HepG2 (cell line): Measurements from ENCODE around the gene STK39. TPM values are rescaled to one million over a fixed set of nuclear protein-coding genes. Genes with fewer than 3 reads are reported as not detected.

ENCODE experiments used
- ARID2 ChIP-seq: sonication (generic); formaldehyde crosslinking; IDR thresholded peaks from 2 replicates; pipeline ENCODE4 v1.8.1; 2022; ENCODE audit warnings: mild to moderate bottlenecking, missing genetic modification reagents, borderline replicate concordance
- BCL6 ChIP-seq: IDR thresholded peaks from 2 replicates; pipeline ENCODE4 v1.6.1; 2016; ENCODE audit warnings: missing genetic modification reagents, missing compliant biosample characterization
- BHLHE40 ChIP-seq: IDR thresholded peaks from 2 replicates; pipeline ENCODE4 v1.6.1; 2011; ENCODE audit warnings: low read length, improper control_type of control experiment
- CHCHD3 ChIP-seq: sonication (generic); formaldehyde crosslinking; IDR thresholded peaks from 2 replicates; pipeline ENCODE4 v1.8.0; 2022; ENCODE audit warnings: mild to moderate bottlenecking, missing genetic modification reagents, moderate library complexity
- CHD4 ChIP-seq: fragments of 200-600 bp; sonication (generic); IDR thresholded peaks from 2 replicates; pipeline ENCODE4 v1.7.0; 2017; ENCODE audit warnings: mild to moderate bottlenecking, low read length, borderline replicate concordance
- HDAC1 ChIP-seq: sonication (generic); formaldehyde crosslinking; IDR thresholded peaks from 2 replicates; pipeline ENCODE4 v1.5.1; 2020; ENCODE audit warnings: mild to moderate bottlenecking, missing genetic modification reagents
- KAT8 ChIP-seq: IDR thresholded peaks from 2 replicates; pipeline ENCODE4 v1.6.1; 2016; ENCODE audit warnings: missing genetic modification reagents, missing compliant biosample characterization
- LCORL ChIP-seq, 2 experiments: fragments of 450-650 bp in 1 of 2; sonication (generic) in 1 of 2; formaldehyde crosslinking in 1 of 2; IDR thresholded peaks; 2 replicates each; pipeline versions ENCODE4 v1.5.0 to v1.6.1; 2017 to 2020; ENCODE audit warnings: antibody characterized with exemption in 1 of 2, missing genetic modification reagents in 1 of 2
- MED1 ChIP-seq: sonication (generic); formaldehyde crosslinking; IDR thresholded peaks from 2 replicates; pipeline ENCODE4 v1.4.0; 2020; ENCODE audit warnings: missing genetic modification reagents
- POLR2AphosphoS5 ChIP-seq: IDR thresholded peaks from 2 replicates; pipeline ENCODE4 v1.6.1; 2012; ENCODE audit warnings: low read depth, low read length
- RBM39 ChIP-seq: fragments of 200-400 bp; formaldehyde crosslinking; IDR thresholded peaks from one replicate; pipeline ENCODE4 v1.6.1; 2018; ENCODE audit warnings: antibody characterized with exemption, mild to moderate bottlenecking, low read depth, low read length; ENCODE audit not compliant: poor library complexity, severe bottlenecking
- SNAPC2 ChIP-seq: sonication (generic); formaldehyde crosslinking; IDR thresholded peaks from 2 replicates; pipeline ENCODE4 v1.8.1; 2022; ENCODE audit warnings: mild to moderate bottlenecking, missing genetic modification reagents
- TCF7L2 ChIP-seq: IDR thresholded peaks from 2 replicates; pipeline ENCODE4 v1.6.1; 2011; ENCODE audit warnings: mild to moderate bottlenecking, low read depth, low read length, moderate library complexity
- ZMYM4 ChIP-seq: sonication (generic); formaldehyde crosslinking; IDR thresholded peaks from 2 replicates; pipeline ENCODE4 v1.8.1; 2023; ENCODE audit warnings: mild to moderate bottlenecking, missing genetic modification reagents
- ZNF431 ChIP-seq: sonication (generic); formaldehyde crosslinking; IDR thresholded peaks from 2 replicates; pipeline ENCODE4 v1.9.0; 2022; ENCODE audit warnings: missing genetic modification reagents, low read depth, mild to moderate bottlenecking, borderline replicate concordance
- polyA plus RNA-seq, 8 experiments: library from polyadenylated mRNA; depleted of rRNA in 3 of 8; stranded (reverse) in 7 of 8; unstranded in 1 of 8; fragments of >200 nt; fragmentation: Illumina TruSeq in 4 of 8; extraction: Trizol in 4 of 8; gene quantifications; 2 replicates each; pipeline versions ENCODE4 v1.2.1 to v1.2.3, GENCODE V29; 2011 to 2016; ENCODE audit warnings: low read depth in 4 of 8, missing spikeins in 1 of 8, mixed read lengths in 1 of 8; ENCODE audit not compliant: insufficient read depth in 1 of 8
- total RNA-seq, 5 experiments: library from RNA; depleted of rRNA; stranded (reverse); fragments of >200 nt; fragmentation: Illumina TruSeq; extraction: Trizol; gene quantifications; 2 replicates each; pipeline ENCODE4 v1.2.3, GENCODE V29; 2016; ENCODE audit warnings: low read depth in 1 of 5
- TF ChIP-seq, protein P1 (sequence below), 2 experiments: fragments of 450-650 bp in 1 of 2; sonication (generic) in 1 of 2; formaldehyde crosslinking in 1 of 2; IDR thresholded peaks; 2 replicates each; pipeline versions ENCODE4 v1.6.1 to v1.8.0; 2016 to 2022; ENCODE audit warnings: antibody characterized with exemption in 1 of 2, mild to moderate bottlenecking in 1 of 2, missing genetic modification reagents in 1 of 2
- TF ChIP-seq, protein P2 (sequence below), 2 experiments: sonication (generic) in 1 of 2; formaldehyde crosslinking in 1 of 2; IDR thresholded peaks; 2 replicates each; pipeline versions ENCODE4 v1.4.0 to v1.6.1; 2018 to 2020; ENCODE audit warnings: missing genetic modification reagents in 2 of 2, borderline replicate concordance in 1 of 2, low read depth in 1 of 2, mild to moderate bottlenecking in 1 of 2, missing biosample characterization in 1 of 2

Gene STK39
- total and polyA plus RNA-seq, 2 of the 13 experiments (the other 11 are each of a cell fraction or from before 2014, with no cell fraction given) = 27.3 to 38.4 TPM

DNA sequence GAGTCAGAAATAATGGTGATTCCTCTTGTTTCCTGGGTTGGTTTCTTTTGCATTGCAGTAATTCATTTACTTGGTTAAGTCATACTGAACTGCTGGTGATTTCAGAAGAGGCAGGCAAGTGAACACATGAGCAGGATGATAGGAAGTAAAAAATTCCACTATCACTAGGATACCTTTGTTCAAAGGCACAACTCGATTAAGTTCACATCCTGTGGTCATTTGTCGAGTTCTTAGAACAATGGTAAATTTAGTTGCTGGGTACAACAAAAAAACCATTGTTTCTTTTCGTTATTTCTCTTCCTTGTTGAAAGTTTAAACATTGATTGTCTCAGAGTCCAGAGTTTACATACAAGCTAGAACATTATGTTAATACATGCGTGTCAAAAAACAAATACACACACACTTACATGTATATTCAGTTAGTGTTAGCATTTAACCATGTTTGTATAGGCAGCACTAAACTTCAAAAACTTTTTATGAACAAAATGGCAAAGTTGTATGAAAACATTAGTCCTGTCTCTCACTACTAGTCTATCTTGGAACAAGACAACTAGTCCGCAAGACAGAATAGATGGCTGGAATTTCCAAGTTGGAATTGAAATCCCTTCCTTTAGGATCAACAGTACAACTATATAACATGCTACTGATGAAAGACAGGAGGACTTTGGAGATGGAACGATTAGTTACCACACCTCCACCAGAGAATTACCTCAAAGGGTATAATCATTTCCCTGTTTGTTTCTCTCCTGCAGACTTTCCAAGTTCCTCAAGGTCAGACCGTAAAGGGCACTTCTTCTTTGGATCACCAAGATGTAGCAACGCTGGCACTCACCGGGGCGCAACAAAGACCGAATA, 26.2 kb downstream of the STK39 start (continued):
- TF ChIP-seq, protein P1, sequence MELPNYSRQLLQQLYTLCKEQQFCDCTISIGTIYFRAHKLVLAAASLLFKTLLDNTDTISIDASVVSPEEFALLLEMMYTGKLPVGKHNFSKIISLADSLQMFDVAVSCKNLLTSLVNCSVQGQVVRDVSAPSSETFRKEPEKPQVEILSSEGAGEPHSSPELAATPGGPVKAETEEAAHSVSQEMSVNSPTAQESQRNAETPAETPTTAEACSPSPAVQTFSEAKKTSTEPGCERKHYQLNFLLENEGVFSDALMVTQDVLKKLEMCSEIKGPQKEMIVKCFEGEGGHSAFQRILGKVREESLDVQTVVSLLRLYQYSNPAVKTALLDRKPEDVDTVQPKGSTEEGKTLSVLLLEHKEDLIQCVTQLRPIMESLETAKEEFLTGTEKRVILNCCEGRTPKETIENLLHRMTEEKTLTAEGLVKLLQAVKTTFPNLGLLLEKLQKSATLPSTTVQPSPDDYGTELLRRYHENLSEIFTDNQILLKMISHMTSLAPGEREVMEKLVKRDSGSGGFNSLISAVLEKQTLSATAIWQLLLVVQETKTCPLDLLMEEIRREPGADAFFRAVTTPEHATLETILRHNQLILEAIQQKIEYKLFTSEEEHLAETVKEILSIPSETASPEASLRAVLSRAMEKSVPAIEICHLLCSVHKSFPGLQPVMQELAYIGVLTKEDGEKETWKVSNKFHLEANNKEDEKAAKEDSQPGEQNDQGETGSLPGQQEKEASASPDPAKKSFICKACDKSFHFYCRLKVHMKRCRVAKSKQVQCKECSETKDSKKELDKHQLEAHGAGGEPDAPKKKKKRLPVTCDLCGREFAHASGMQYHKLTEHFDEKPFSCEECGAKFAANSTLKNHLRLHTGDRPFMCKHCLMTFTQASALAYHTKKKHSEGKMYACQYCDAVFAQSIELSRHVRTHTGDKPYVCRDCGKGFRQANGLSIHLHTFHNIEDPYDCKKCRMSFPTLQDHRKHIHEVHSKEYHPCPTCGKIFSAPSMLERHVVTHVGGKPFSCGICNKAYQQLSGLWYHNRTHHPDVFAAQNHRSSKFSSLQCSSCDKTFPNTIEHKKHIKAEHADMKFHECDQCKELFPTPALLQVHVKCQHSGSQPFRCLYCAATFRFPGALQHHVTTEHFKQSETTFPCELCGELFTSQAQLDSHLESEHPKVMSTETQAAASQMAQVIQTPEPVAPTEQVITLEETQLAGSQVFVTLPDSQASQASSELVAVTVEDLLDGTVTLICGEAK (IDR thresholded peaks at IDR 0.05) = no peak
- TF ChIP-seq, protein P1 (CRISPR knock-in tag; IDR thresholded peaks at IDR 0.05) = no peak
- TF ChIP-seq POLR2AphosphoS5 (no peak), BCL6 (CRISPR knock-in tag) (peak; percentile 69), ARID2 (CRISPR knock-in tag) (0 out of 2 replicates have a peak, but pooled peaks have one; percentile 68), BHLHE40 (no peak), ZMYM4 (CRISPR knock-in tag) (no peak), ZNF431 (CRISPR knock-in tag) (no peak), RBM39 (no peak), LCORL (IDR thresholded peaks at IDR 0.05) (peak; percentile 64; the same call in 1 of the 2 replicates), LCORL (CRISPR knock-in tag; IDR thresholded peaks at IDR 0.05) (no peak; the same call in 1 of the 2 replicates), MED1 (CRISPR knock-in tag) (peak; percentile 84), TCF7L2 (no peak), HDAC1 (CRISPR knock-in tag) (peak; percentile 57; the same call in 1 of the 2 replicates), SNAPC2 (CRISPR knock-in tag) (0 out of 2 replicates have a peak, but pooled peaks have one; percentile 61), KAT8 (CRISPR knock-in tag) (0 out of 2 replicates have a peak, but pooled peaks have one; percentile 31), CHCHD3 (CRISPR knock-in tag) (no peak), CHD4 (peak; percentile 42; the same call in 1 of the 2 replicates)
- TF ChIP-seq, protein P2, sequence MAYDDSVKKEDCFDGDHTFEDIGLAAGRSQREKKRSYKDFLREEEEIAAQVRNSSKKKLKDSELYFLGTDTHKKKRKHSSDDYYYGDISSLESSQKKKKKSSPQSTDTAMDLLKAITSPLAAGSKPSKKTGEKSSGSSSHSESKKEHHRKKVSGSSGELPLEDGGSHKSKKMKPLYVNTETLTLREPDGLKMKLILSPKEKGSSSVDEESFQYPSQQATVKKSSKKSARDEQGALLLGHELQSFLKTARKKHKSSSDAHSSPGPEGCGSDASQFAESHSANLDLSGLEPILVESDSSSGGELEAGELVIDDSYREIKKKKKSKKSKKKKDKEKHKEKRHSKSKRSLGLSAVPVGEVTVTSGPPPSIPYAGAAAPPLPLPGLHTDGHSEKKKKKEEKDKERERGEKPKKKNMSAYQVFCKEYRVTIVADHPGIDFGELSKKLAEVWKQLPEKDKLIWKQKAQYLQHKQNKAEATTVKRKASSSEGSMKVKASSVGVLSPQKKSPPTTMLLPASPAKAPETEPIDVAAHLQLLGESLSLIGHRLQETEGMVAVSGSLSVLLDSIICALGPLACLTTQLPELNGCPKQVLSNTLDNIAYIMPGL (CRISPR knock-in tag; IDR thresholded peaks at IDR 0.05; ENCODE audit: borderline replicate concordance in 1 of 2, low read depth in 1 of 2) = peak in 1 of 2 experiments; percentile 29; a peak in 1 of 4 replicates
